ENCODE data around the gene PDZD7.

PDZD7 gene

GRCh38 chr10:100962351-100963080 is 68.4 kb downstream of the PDZD7 start:
- DNase-seq, result no peak

DNA sequence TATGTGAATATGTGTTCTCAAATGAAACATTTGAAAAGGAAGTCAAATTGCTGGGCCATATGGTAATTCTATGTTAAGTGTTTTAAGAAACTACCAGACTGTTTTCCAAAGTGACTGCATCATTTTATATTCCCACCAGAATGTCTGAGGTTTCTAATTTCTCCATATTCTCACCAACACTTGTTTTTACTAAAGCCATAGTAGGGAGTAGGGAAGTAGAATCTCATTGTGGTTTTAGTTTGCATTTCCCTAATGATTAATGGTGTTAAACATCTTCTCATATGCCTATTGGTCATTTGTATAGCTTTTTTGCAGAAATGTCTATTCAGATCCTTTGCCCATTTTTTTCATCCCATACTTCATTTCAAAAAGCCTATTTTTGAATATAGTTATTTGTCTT is 70.7 kb downstream of the PDZD7 start:
- DNase-seq, result no peak
